GM10266 (cell line): ENCODE measurements around the gene SLC13A1.

Experiments used
- DNase-seq: peaks from one replicate; pipeline ENCODE4 v3.0.0; 2012; ENCODE audit errors: extremely low spot score
- TF ChIP-seq, protein P1 (sequence below): IDR thresholded peaks from 2 replicates; pipeline ENCODE4 v1.5.1; 2012; ENCODE audit warnings: mild to moderate bottlenecking, low read depth; ENCODE audit not compliant: control insufficient read depth, insufficient read depth; ENCODE audit errors: missing control alignments

Gene SLC13A1, protein sequence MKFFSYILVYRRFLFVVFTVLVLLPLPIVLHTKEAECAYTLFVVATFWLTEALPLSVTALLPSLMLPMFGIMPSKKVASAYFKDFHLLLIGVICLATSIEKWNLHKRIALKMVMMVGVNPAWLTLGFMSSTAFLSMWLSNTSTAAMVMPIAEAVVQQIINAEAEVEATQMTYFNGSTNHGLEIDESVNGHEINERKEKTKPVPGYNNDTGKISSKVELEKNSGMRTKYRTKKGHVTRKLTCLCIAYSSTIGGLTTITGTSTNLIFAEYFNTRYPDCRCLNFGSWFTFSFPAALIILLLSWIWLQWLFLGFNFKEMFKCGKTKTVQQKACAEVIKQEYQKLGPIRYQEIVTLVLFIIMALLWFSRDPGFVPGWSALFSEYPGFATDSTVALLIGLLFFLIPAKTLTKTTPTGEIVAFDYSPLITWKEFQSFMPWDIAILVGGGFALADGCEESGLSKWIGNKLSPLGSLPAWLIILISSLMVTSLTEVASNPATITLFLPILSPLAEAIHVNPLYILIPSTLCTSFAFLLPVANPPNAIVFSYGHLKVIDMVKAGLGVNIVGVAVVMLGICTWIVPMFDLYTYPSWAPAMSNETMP

DNA sequence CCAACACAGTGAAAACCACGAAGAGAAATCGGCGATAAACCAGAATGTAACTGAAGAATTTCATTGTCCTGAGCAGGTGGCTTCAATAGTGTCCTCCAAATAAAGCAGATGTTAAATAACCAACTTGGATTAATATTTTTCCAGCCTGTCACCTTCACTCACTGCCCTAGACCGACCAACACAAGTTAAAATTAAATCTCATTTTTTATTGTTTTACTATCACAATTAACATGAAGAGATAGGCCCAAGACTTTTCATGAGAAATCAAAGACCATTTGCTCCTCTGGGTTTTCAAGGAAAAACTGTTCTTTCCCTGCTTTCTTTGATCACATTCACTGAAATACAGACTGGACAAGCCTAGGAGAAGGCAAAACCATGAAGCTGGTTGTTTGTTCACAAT lies at the start of gene SLC13A1:
Gene SLC13A1 (minus strand): TSS at position 87 of the 400 bp plus-strand sequence. CDS start 23 bp downstream, at position 64.
- TF ChIP-seq, protein P1, sequence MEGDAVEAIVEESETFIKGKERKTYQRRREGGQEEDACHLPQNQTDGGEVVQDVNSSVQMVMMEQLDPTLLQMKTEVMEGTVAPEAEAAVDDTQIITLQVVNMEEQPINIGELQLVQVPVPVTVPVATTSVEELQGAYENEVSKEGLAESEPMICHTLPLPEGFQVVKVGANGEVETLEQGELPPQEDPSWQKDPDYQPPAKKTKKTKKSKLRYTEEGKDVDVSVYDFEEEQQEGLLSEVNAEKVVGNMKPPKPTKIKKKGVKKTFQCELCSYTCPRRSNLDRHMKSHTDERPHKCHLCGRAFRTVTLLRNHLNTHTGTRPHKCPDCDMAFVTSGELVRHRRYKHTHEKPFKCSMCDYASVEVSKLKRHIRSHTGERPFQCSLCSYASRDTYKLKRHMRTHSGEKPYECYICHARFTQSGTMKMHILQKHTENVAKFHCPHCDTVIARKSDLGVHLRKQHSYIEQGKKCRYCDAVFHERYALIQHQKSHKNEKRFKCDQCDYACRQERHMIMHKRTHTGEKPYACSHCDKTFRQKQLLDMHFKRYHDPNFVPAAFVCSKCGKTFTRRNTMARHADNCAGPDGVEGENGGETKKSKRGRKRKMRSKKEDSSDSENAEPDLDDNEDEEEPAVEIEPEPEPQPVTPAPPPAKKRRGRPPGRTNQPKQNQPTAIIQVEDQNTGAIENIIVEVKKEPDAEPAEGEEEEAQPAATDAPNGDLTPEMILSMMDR: no peak
- no peak for DNase-seq

DNA sequence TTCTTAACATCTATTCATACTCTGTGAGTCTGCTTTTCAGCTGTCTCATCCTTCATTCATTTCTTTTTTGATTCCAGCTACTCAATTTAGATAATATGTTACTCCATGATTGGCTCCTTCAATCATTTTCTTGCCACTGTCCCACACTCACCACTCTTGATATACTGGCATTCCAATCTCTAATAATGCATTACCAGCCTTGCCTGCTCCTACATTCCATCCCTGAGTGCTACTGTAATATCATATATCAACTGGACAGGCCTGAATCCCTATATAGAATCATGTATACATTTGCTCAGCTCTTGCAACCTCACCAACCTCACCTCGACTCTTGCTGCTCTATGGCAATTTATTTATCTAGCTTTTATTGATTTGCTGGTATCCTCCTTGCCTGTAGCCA lies 45.0 kb upstream of the SLC13A1 start:
- no peak for DNase-seq
- TF ChIP-seq, protein P1: no peak

- no peak for DNase-seq
- TF ChIP-seq, protein P1: no peak
Observed at GRCh38 chr7:123242467-123243092, 42.8 kb upstream of the SLC13A1 start.

DNA sequence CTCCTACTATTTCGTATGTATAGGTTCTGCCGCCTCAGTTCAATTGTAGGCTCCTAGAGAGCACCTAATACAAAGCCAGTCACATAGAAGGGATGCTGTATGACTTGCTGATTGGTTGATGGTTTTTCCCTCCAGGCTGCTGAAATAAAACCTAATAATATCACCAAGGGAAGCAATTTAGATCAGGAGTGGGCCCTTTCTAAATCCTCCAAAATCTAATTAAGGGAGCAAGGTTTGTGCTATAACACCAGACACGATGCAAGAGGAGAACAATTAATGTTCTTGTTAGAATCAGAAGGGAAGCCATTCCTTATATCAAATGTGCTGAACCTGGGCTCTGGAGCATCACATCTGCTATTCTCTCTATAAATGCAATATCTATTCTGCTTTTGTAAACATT lies 42.0 kb upstream of the SLC13A1 start:
- no peak for DNase-seq
- TF ChIP-seq, protein P1: no peak

GRCh38 chr7:123231021-123232000 lies 31.5 kb upstream of the SLC13A1 start:
- TF ChIP-seq, protein P1: no peak
- DNase-seq: no peak

- no peak for DNase-seq
- TF ChIP-seq, protein P1: no peak
Observed at GRCh38 chr7:123230603-123231002, 30.8 kb upstream of the SLC13A1 start.
